GM18519 (cell line): ENCODE results near the gene ACVRL1.
A peak's percentile ranks its signal among the peaks of the same experiment; 100 is the strongest.

Experiments
- ATAC-seq: cut with Tn5 transposase; IDR thresholded peaks from one replicate; pipeline ENCODE4 v1.9.1; 2021; ENCODE audit warnings: mild to moderate bottlenecking, moderate library complexity; ENCODE audit not compliant: unreplicated experiment, low FRiP score

ACVRL1 gene

DNA sequence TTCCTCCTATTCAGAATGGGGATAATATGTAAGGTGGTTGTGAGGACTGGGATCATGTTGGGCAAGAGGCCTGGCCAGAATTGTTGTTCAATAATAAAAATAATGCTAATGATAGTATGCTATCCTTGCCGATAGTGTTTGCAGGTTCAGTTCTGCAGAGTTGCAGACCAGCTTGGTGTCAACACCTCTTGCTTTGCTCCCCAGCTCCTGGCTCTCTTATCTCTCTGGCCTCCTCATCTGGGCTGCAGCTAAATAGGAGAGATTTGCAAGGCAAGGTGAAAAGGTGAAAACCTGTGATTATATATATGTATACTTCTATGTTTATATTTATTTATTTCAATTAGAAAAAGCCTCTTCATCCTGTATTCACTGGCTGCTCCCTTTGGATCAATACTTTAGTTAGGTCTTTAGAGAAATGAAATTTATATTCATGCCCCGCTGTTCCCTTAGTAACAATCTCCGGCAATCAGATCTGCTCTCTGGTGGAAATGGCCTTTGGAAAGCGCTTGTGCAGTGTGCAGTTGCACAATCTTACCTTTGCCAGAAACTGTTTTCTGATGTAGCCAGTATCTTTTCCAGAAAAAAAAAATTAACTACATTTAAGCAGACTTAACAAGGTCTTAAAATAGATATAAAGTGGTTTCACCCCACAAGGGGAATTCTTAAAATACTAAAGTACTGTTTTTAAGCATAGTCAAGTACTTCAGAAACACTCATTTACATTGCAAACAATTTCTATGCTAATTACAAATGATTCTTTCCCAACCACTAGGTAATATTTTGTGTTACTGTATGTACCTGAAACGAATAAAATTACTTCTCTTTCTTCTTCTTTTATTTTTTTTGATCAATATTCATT lies 25.1 kb downstream of the ACVRL1 start:
- no peak for ATAC-seq

DNA sequence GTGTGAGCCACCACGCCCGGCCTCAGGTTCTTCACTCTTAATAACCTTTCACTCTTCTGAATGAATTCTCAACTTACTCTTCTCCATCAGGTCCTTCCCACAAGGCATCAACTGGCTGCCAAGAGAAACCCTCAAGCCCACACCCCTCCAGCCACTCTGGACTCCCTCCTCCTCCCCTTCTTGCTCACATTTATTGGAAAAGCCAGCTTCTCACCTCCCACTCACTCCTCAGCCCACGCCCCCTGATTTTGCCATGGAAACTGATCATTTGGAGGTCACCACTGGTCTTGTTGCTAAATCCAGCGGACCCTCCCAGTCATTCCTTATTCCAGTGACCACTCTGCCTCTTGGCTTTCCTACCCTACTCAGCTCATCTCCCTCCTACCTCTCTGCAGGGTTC lies 26.8 kb downstream of the ACVRL1 start:
- no peak for ATAC-seq

DNA sequence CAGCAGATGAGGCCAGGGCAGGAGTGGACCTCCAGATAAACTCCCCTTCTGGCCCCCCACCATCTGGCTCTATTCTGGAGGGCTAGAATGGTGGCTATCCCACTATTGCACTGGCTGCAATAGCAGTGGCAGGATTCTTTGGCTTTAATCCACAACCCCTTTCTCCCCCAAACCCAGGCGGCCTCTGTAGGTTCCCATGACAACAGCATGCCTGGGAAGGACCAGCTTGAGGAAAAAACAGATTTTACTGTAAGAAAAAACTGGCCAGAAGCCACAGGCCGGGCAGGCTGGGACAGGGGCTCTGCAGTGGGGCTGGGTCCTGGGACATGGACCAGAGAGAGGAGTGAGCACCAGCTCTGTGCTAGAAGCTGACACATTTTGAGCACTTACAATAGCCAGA lies 30.6 kb downstream of the ACVRL1 start:
- ATAC-seq: no peak

DNA sequence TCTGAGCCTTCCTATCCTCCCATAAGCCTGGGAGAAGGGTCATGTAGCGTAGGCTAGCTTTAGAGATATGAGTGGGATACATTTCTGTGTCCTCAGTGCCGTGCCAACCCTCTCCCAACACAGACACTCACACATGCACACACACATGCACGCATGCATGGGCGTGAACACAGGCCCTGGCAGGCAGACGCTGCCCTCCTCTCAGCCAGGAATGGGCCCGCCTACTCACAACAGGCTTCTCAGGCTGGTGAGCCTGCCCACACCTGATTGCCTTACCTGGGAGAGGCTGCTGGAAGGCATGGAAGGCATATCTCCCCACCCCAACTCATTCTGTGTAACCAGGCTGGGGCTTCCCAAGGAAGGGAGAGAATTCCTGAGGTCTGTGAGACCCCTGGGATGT lies 31.4 kb downstream of the ACVRL1 start:
- no peak for ATAC-seq

DNA sequence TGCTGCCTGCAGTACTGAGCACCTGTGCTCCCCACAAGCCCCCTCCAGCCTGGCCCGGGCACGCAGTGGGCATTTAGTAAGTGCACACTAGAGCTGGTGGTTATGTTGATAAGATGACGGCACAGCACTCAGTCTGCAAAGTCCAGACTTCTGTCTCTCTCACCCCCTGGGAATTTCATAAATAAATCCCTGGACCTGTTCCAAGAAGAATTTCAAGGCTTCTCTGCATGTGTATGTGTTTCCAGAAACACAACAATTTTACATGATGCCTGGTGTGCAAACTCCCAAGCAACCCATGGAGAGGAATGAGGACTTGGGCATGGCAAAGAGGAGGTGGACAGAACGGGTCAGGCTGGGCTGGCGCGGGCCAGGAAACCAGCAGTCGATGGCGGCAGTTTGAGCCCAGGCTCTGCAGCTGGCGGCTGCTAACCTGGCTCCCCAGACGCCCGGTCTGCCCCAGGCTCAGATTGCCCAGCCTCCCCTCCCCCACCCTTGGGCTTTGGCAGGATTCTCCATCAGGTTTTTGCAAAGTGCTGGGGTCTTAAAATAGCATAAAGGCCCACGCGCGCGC lies 33.8 kb downstream of the ACVRL1 start:
- no peak for ATAC-seq

DNA sequence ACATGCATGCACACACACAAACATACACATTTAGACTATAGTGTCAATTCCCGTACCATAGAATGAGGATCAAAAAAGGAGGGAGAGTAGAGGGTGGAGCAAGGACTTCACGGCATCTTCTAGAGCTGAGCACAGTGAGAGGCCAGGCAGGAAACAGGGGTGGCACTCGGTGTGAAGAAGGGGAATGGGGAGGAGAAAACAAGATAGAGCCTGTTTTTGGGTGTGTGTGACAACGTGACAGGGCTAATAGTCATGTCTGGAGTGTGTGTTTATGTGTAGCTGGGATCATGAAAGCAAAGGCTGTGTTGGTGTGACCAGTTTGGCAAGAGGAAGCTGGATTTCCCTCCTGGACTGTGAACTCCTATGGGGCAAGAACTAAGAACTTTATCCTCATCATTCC lies 34.3 kb downstream of the ACVRL1 start:
- no peak for ATAC-seq

DNA sequence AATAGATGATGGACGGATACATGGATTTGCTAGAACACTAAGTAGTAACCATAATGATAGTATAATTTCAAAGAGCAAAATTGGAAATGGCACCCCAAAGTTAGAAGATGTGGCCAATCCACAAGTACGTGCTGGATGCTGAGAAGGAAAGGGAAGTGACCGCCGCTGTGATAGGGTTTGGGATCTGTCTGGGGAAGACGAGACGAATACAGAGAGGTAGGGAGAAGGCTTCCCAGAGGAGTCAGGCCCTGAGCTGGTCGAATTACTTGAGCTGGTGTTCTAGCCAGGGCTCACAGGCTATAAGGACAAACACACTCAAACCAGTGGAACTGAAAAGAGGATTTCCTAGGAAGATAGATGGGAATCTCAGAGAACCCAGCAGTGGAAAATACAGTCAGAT lies 34.8 kb downstream of the ACVRL1 start:
- ATAC-seq: no peak

DNA sequence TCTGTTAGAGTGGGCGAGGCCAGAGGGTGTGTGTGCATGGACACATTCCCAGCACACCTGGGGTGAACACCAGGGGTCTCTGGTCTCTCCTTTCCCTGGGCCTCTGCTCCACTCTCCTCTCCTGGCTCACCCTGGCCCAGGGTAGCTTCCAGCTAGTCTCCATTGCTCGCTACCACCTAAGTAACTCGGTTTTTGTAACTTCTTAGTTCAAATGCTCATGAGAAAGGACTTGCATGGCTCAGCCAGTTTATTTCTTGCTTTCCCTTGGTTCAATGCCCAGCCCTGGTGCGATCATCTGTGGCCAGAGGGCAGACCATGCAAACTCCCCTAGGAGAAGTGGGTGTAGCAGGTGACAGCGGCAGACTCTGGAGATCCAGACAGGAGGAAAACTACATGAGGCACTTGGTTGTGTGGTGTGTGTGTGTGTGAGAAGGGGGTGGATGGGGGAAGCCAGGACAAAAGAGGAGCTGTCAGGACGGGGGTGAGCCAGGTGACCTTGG lies 35.2 kb downstream of the ACVRL1 start:
- ATAC-seq: no peak

DNA sequence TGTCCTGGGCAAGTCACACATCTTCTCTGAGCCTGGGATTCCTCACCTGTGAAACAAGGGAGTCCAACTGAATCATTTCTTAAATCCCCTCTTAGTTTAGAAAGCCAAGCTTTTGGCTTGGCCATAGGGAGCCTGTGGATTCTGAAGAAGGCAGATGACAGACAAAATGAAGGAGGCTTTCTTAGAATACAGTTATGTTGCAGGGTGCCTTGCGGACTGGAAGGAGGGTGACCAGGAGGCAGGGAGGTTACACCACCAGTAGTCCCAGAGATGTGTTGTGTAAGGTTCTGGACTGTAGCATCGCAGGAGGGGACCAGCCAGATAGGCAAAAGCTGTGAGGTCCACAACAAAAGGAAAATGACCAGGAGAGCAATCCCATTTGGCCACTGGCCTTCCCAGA lies 36.0 kb downstream of the ACVRL1 start:
- ATAC-seq: no peak

DNA sequence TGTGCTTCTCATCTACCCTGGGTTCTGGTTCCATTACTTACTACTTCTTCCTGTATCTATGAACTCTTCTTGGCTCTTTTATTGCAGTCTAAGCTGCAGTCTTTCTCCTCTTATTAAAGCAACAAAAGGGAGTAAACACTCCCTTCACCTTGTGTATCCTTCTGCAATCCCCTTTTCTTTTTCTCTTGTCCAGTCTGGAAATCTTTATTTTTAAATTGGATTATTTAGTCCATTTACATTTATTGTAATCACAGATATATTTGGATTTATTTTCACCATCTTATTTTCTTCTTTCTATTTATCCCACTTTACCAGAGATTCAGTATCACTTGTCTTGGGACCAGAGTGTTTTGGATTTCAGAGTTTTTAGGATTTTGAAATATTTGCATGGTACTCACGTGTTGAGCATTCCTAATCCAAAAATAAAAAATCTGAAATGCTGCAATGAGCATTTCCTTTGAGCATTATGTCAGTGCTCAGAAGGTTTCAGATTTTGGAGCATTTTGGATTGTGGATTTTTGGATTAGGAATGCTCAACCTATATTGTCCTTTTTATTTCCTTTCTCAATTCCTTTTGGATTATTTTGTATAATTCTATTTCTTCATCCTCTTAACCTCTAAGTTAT lies 37.4 kb downstream of the ACVRL1 start:
- ATAC-seq: no peak

DNA sequence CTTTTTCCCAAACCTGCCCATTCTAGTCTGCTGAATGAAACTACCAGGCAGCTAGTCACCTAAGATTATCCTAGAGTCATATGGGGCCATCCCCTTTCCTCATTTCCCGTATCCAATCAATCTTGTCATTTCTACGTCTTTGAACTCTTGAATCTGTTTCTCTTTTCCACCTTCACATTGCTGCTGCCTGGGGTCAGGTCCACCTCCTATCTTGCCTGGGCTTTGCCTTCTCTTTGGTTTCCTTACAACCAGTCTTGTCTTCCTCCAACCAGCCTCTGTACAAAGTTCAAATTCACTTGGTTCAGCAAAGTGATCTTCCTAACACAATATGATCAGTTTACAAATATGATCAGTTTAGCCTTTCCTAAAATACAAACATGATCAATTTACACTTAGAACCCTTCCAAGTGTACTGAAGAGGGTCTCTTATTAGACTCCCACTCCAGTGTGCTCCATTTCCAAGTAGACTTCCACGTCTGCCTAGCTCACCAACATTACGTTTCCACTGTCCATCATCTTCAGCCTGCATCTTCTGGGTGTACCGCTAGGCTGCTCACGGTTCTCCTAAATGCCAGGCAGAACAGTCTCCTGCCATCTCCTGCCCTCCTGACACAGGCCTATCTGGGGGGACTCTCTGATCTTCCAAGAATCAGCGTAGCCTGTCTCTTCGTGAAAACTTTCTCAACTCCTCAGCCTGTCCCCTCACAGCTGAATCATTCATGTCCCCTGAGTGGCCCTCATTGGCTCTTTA lies 40.1 kb downstream of the ACVRL1 start:
- no peak for ATAC-seq

DNA sequence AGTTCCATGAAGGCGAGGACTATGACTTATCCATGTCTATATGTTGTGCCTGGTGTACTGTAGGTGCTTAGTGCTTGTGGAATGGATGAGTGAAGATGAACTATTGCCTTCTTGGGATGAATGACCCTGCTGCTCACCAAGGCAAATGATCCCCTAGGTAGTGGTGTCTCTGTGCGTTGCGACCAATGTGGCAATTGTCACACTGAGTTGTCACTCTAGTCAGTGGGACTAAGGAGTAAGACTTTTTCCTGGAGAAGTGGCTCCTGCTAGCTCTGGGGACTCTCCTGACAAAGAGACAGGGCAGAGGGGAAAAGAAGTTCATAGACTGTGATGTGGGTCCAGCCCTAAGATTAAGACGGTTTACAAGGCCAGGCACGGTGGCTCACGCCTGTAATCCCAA lies 40.8 kb downstream of the ACVRL1 start:
- ATAC-seq: no peak

DNA sequence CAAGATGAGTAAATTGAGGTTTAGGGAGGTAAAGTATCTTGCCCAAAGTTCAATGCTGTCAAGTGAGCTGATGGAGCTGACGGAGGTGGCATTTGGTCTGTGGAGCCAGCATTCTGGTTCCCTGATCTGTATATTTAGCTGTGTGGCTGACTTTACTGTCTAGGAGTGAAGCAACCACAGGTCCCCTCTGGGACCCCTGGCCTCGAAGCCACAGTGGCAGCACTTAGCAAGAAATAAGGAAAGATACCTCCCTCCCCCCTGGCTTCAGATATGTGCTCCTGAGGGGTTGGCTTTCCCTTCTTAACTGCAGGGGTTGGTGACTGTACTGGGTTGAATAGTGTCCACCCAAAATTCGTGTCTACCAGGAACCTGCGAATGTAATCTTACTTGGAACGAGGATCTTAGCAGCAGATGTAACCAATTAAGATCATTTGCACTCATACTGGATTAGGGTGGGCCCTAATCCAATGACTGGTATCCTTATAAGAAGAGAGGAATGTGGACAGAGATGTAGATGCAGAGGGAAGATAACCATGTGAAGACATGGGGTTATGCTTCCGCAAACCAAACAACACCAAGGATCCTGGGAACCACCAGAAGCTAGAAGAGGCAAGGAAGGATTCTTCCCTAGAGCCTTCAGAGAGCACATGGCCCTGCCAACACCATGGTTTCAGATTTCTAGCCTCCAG lies 42.2 kb downstream of the ACVRL1 start:
- ATAC-seq: no peak

DNA sequence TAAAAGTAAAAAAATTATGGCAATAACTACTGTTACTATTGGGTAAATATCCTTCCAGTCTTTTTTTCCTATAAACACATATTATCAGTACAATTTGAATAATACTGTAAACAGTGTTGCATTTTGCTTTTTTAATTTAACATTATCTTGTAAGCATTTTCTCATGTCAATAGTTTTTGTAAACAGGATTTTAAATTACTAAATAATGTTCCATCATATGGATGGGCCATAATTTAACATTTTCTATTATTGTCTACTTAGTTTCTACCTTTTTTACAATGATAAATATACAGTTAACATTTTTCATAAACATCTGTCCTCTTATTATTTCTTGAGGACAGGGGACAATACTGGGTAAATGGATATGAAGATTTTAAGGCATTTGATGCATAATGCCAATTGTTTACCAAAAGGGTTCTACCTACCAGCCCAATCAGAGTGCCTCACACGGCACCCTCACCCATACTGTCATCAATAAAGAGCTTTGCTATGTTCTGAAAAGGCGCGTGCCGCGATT lies 43.4 kb downstream of the ACVRL1 start:
- ATAC-seq: no peak

DNA sequence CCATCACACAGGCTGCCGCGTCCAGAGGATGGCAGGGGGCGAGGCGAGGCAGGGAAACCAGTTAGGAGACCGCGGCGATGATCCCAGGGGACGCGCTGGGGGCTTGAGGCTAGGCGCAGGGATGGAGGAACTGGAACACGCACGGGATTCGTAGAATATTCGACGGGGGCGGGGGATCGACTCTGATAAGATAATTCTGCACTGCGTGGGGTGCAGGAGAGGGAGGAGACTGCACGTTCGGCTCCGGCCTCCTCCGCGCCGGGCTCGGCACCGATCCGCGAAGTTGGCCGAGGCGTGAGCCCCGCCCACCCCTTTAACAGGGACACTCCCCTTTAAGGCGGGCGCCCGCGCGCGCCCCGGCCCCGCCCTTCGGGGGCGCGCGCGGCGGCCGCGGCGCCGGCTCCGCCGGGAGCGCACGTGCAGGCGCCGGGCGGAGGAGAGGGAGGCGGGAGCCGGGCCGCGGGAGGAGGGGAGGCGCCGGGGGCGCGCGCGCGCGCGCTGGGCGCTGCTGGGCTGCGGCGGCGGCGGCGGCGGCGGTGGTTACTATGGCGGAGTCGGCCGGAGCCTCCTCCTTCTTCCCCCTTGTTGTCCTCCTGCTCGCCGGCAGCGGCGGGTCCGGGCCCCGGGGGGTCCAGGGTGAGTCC lies 44.0 kb downstream of the ACVRL1 start, which contains the start of gene ACVR1B:
TSS of gene ACVR1B (plus strand) at position 501 of the 644 bp plus-strand sequence. CDS start at position 546, 45 bp downstream.
- ATAC-seq: peak; percentile 72

DNA sequence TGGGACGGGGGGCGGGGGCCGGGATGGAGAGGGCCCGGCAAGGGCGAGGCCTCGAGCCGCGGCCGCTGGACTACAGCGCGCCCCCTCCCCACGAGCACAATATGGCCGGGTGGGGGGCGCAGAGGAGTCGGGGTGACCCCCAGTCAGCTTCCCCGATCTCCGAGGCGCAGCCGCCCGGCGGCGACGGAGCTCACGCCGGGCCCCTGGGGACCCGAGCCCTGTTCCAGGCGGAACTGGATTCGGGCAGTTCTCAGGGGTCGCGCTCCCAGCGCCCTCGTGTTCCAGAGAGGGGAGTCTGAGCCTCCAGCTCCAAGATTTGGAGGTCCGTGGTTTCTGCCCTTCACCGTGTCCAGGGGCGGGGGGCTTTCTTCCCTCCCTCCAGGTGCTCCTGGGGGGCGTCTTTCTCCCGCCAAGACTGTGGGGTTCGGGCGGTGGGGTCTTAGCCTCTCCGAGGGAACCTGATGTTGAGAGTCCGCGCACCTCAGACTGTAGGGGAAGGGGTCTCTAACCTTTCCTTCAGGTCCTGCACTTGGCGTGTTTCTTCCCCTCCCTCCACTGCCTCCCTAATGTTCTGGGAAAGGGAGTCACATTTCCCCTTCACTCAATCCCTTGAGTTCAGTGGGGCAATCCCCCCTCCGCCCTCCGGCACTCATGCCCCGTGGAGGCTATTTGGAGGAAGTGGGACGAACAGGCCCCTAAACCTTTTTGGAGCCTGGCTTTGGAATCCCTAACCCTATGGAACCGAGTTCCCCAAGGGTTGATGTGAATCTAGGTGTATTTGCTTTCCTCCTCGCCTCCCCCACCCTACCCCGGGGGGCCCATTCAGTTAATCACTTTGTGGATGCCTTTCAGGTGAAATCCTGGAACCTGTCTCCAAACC lies 44.8 kb downstream of the ACVRL1 start:
- peak; percentile 13 for ATAC-seq

DNA sequence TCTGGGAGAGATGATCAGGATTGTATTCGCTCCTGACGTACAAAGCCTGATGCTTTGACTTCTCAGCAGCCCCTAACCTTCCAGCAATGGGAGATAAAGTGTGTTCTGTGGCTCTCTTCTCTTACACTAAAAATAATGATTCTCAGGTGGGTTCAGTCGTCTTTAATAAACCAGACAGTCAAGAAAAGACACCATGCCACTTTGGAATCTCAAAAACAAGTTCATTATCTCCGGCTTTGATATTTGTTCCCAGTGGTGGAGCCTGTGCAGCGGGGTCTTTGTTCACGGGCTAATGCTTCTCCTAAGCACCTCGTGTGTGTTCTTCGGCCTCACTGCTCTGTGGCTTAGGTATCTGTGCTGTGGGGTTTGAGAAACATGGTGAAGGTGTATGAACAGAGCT lies 45.8 kb downstream of the ACVRL1 start:
- ATAC-seq: no peak

DNA sequence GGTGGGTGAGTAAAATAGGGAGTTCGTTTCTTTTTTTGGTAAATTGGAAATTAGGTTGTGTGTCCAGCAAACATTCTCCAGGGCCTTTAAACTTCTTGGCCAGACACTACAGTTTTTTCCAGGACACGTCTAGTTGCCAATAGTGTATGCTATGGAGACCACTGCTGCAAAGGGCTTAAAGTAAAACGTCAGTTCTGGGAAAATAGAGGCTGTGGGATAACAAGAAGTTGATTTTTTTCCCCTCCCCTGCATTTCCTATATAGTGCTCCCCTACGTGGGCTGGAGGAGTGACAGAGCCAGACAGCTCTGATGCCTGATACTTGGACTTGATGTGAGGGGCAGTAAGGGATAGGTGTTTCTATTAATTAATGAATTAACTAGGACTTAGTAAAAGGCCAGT lies 46.6 kb downstream of the ACVRL1 start:
- no peak for ATAC-seq
